ENCODE results near the gene UROC1.

Gene UROC1

DNA sequence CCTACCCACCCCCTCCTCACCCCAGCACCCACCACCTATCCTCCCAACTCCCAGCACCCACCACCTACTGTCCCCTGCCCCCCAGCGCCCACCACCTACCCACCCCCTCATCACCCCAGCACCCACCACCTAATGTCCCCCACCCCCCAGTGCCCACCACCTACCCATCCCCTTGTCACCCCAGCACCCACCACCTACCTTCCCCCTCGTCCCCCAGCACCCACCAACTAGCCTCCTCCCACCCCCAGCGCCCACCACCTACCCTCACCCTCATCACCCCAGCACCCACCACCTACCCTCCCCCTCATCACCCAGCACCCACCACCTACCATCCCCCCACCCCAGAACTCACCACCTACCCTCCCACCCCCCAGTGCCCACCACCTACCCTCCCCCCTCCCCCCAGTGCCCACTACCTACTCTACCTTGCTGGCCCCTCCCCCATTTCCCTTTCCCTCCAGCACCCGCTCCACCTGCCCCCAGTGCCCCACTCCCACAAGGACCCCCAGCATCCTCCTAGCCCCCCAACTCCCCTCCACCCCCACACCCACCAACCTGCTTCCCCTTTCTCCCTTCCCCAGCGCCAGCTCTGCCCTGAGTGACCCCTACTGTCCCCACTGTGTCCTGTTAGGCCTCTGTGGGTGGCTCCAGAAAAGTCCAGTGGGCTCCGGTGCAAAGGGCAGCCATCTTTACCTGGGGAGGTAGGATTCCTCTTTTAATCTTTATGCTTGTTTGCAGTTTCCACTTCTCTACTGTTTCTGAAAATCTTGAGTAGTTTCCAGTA lies 1.2 kb downstream of the UROC1 start:
- no peak for DNase-seq

DNA sequence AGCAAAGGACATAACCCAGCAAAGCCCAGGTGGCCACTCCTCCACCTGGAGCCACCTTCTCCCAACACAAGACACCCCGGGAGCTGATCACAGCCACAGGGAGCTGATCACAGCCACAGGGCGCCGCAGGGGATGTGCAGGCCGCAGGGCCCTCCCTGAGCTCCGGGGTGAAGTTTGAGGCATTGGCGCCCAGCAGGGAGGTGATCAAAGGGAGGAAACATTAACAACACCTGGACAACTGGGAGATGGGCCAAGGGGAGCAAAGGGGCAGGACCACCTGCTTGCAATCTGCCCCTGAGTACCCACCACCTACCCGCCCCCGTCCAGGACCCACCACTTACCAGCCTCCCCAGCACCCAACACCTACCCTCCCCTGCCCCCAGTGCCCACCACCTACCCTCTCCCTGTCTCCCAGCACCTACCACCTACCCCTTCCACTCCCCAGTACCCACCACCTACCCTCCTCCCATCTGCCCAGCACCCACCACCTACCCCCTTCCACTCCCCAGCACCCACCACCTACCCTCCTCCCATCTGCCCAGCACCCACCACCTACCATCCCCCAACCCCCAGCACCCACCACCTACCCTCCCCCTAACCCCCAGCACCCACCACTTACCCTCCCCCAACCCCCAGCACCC lies 2.4 kb downstream of the UROC1 start:
- DNase-seq = no peak

DNA sequence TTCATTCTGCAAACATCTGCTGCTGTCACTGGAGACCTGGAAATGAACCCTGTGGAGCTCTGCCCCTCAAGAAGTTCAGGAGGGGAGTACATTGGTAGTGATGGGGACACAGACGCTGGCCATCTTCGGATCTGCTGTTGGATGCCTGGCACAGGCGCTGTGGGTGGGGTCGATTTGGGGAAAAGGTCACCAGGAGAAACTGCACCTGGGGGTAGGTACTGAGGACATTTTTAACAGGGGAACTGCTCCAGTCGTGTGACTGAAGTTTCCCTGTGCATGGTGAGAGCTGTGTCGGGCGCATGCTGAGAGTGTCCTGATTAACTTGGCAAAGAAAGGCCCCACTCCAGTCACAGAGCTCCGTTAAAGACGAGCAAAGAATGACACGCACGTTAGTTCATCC lies 3.4 kb downstream of the UROC1 start:
- no peak for DNase-seq

GRCh38 chr3:126512916-126513650 lies 4.5 kb downstream of the UROC1 start:
- DNase-seq = no peak

DNA sequence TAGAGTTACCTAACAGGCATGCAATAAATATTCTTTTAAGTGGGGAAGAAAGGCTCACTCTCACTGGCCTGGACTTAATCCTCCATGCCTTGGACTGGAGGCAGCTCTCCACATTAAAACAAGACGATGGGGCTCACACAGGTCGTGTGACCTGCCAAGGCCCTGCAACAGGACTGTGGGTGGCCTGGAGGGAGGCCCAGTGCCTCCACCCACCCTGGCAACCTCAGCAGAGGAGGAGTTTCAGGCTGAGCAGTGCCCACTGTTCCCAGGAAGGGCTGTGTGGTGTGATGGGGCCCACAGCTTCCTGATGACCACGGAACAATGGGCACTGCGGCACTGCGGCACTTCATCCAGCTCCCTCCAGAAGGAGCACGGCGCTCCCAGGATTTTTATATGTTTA lies 5.5 kb downstream of the UROC1 start:
- no peak for DNase-seq

DNA sequence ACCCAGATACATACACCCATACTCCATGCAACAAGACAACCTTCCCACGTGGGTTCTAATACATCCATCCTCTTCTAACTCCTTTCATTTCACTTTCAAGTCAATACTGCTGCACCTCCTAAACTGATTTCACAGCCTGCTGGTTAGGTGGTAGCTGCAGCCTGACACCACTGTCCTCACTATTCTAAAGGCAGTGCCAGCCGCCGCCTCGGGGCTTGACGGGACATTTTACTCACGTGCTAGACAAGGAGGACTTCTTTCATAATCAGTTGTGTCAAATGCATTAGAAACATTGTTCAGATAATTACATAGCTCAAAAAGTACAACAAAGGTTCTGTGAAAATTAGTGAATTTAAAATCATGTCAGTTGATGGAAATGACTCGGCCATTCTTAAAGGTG lies 6.3 kb downstream of the UROC1 start:
- no peak for DNase-seq

GRCh38 chr3:126510308-126510910 lies 7.2 kb downstream of the UROC1 start:
- no peak for DNase-seq

DNA sequence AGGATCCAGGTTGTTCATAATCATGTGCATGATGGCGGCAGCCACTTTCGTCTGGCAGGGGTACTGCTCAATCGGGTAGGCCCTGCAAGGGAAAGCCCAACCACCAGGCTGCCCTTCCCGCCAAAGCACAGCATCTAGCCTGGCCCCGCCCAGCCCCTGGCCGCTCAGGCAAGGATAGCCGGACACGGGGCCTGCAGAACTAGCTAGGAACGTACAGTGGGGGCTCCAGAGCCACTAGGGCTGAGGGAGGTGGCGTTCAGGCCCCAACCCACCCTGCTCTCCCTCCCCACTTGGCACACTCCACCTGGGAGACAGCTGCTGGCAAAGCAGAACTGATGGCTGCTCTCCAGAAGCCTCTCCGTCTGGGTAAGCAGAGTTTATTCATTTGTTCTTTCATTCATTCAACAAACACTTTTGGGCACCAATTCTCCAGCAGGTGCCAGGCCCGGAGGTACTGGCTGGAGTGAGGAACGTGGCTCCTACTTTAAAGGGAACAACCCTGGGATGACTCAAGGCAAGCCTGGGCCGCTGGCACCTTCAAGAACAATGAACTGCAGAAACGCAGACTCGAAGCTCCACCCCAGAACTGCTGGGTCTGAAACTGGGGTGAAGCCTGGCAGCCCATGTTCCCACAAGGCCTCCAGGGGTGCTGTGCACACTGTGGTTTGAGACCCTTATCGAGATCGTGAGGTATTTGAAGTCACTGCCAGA lies 7.8 kb downstream of the UROC1 start:
- no peak for DNase-seq

- no peak for DNase-seq
Measured at GRCh38 chr3:126508564-126508964, 9.0 kb downstream of the UROC1 start.

GRCh38 chr3:126507886-126508285 lies 9.7 kb downstream of the UROC1 start:
- no peak for DNase-seq

DNA sequence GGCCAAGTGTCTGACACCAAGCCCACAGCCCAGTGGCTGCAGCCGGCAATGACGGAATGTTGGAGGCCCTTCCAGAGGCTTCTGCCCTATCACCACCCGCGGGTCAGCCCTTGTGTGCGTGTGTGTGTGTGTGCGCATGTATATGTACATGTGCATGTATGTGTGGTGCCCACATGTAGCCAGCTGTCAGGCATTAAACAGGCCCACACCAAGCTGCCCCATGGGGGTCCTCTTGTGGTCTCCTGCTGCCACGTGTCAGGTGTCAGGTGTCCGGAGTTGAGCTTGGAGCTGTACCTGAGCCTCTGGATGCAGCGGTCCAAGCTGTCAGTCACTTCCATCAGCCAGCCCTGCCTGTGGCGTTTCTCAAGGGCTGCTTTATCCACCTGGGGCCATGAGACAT lies 13.9 kb downstream of the UROC1 start:
- no peak for DNase-seq

DNA sequence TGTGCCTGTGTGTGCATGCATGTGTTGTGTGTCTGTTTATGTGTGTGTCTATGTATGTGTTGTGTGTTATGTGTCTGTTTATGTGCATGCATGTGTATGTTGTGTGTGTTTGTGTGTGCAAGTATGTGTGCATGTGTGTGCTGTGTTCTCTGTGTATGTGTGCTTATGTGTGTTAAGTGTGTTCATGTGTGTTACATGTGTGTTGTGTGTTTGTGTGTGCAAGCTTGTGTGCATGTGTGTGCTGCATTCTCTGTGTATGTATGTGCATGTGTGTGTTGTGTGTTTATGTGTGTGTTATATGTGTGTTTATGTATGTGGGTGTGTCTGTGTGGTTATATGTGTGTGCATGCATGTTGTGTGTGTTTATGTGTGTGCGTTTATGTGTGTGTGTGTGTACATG lies 14.9 kb downstream of the UROC1 start:
- no peak for DNase-seq

GRCh38 chr3:126501736-126502135 lies 15.8 kb downstream of the UROC1 start:
- DNase-seq = no peak

GRCh38 chr3:126501054-126501453 lies 16.5 kb downstream of the UROC1 start:
- no peak for DNase-seq

- DNase-seq = no peak
Measured at GRCh38 chr3:126500016-126500415, 17.6 kb downstream of the UROC1 start.

DNA sequence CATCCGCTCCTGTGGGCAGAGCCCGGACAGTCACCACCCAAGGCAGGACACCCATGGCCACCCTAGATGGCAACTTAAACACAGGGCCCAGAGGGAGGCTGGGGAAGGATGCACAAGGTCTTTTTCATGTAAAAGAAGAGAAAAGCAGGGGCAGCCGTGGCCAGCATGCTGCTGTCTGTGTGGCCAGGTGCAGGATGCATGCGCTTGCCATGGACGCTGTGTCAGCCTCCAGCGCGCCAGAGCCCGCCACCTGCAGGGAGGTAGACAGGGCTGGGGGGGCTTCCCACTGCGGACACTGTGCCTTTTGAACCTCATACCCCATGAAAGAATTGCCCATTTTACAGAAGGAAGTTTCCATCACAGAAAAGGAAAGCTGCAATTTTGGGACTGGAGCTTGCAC lies 18.2 kb downstream of the UROC1 start:
- DNase-seq = no peak

DNA sequence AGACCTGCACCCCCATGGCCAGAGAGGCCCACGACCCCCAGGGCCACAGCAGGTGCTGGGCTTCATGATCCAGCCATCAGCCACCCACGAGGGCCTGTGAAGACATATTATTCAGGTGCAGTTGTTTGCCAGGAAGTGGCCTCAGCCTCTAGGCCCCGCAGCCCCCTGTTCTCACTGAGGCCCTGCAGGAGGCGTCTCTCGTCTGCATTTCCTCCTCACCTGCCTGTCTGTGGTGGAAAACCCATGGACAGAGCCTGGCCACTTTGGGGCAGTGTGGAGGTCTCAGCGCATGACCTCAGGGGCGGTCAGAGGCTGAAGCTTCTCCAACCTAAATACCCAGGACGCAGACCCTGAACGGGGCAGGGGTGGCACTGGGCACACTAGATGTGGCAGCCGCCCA lies 18.6 kb downstream of the UROC1 start:
- no peak for DNase-seq

- no peak for DNase-seq
Measured at GRCh38 chr3:126498461-126498860, 19.1 kb downstream of the UROC1 start.

GRCh38 chr3:126497956-126498355 lies 19.6 kb downstream of the UROC1 start:
- no peak for DNase-seq

GRCh38 chr3:126496894-126497850 lies 20.4 kb downstream of the UROC1 start:
- DNase-seq = no peak

- DNase-seq = no peak
Measured at GRCh38 chr3:126495786-126496185, 21.8 kb downstream of the UROC1 start.

- no peak for DNase-seq
Measured at GRCh38 chr3:126494970-126495230, 22.7 kb downstream of the UROC1 start.

Data from effector CD8-positive, alpha-beta T cell (primary cell).